GM10248 (cell line): ENCODE results near the gene SNAPC3.

Experiments used
- CTCF ChIA-PET: fragments of 300-600 bp; sonication (Branson Sonifier 250); formaldehyde crosslinking; extraction: SDS; loops from one replicate; lab custom pipeline; 2021; ENCODE audit warnings: antibody characterized with exemption; lab: Yijun Ruan, JAX
- POLR2A ChIA-PET: fragments of 350-650 bp; sonication (Branson Sonifier 250); formaldehyde crosslinking; extraction: SDS; loops from one replicate; lab custom pipeline; 2020; ENCODE audit warnings: antibody characterized with exemption; lab: Yijun Ruan, JAX
- DNase-seq: peaks from one replicate; pipeline ENCODE4 v3.0.0; 2012; ENCODE audit errors: extremely low spot score
- CTCF ChIP-seq: IDR thresholded peaks from 2 replicates; pipeline ENCODE4 v1.5.1; 2012; ENCODE audit warnings: mild to moderate bottlenecking, low read depth; ENCODE audit errors: extremely low read depth, missing control alignments, control extremely low read depth

The SNAPC3 gene

DNA sequence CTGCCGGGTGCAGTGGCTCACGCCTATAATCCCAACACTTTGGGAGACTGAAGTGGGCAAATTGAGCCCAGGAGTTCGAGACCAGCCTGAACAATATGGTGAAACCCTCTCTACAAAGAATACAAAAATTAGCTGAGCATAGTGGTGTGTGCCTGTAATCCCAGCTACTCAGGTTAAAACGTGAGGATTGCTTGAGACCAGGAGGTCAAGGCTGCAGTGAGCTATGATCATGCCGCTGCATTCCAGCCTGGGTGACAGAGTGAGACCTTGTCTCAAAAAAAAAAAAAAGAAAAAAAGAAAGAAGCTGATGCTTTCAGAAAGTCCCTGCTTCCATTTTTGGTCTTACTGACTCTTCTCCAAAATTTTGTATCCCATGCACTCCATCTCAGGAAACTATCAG, 31.3 kb downstream of the SNAPC3 start:
- no peak for TF ChIP-seq CTCF
- ChIA-PET CTCF (interaction anchor here (1.5 to 2.3 kb wide), 2 partner anchors 10 to 37 kb away, joined by 3 to 9 read pairs; no protein-coding TSS in a partner anchor), POLR2A (no interaction called here)
- DNase-seq, result no peak

GRCh38 chr9:15461056-15461455, 38.4 kb downstream of the SNAPC3 start:
- ChIA-PET CTCF (interaction anchor here (1.5 kb wide), 1 partner anchor 13 kb away, joined by 4 read pairs; no protein-coding TSS in a partner anchor), POLR2A (no interaction called here)
- TF ChIP-seq CTCF, result no peak
- no peak for DNase-seq

DNA sequence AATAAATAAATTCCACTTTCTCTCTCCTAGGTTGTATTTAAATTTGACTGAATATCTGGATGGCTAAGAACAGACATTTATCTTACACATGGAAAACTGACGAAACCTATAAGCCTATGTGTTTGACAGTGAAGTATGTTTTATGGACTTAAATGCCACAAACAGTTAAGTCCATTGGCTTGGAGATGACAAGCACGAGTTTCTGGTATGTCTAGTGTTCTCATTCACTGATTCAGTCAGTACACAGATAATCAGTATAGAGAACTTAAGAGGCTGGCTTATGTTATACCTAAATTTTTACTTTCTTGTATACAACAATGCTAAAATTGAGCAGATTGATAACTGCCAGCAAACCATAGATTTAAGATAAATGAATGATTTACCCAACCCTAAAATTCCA, 38.9 kb downstream of the SNAPC3 start:
- CTCF ChIA-PET, result interaction anchor here (1.0 kb wide), 1 partner anchor 11 kb away, joined by 3 read pairs; no protein-coding TSS in a partner anchor
- POLR2A ChIA-PET, result no interaction called here
- no peak for TF ChIP-seq CTCF
- DNase-seq, result no peak

GRCh38 chr9:15468145-15468544, 45.5 kb downstream of the SNAPC3 start:
- no peak for DNase-seq
- no peak for TF ChIP-seq CTCF
- CTCF ChIA-PET, result interaction anchor here (1.2 to 2.7 kb wide), 4 partner anchors 8 to 18 kb away, joined by 3 to 6 read pairs (median 3); no protein-coding TSS in a partner anchor
- POLR2A ChIA-PET, result interaction anchor here (1.3 kb wide), 1 partner anchor 23 kb away, joined by 4 read pairs; no protein-coding TSS in a partner anchor

GRCh38 chr9:15469406-15469805, 46.7 kb downstream of the SNAPC3 start:
- CTCF ChIA-PET, result interaction anchor here (1.5 to 2.7 kb wide), 2 partner anchors 12 to 16 kb away, joined by 3 to 6 read pairs; no protein-coding TSS in a partner anchor
- POLR2A ChIA-PET, result no interaction called here

GRCh38 chr9:15469862-15470261, 47.2 kb downstream of the SNAPC3 start:
- ChIA-PET CTCF (interaction anchor here (2.7 kb wide), 1 partner anchor 13 kb away, joined by 6 read pairs; no protein-coding TSS in a partner anchor), POLR2A (interaction anchor here (0.6 kb wide), 1 partner anchor 34 kb away, joined by 4 read pairs; no protein-coding TSS in a partner anchor)
- TF ChIP-seq CTCF, result no peak
- no peak for DNase-seq

More at GRCh38 chr9:15469406-15469805, 46.7 kb downstream of the SNAPC3 start:
- no peak for TF ChIP-seq CTCF
- no peak for DNase-seq
